GM19372 (cell line): Measurements from ENCODE around the gene DDX59.
"Not testable (repeated sequence)": the region's sequence is repeated elsewhere in the genome, so short reads cannot be mapped to it uniquely, and the experiment has no call there.

Source experiments
- ATAC-seq: cut with Tn5 transposase; IDR thresholded peaks from one replicate; pipeline ENCODE4 v1.9.1; 2021; ENCODE audit warnings: mild to moderate bottlenecking, low read depth, moderate library complexity; ENCODE audit not compliant: unreplicated experiment

DDX59 gene

GRCh38 chr1:200631375-200631774 lies 38.3 kb downstream of the DDX59 start:
- ATAC-seq = no peak

DNA sequence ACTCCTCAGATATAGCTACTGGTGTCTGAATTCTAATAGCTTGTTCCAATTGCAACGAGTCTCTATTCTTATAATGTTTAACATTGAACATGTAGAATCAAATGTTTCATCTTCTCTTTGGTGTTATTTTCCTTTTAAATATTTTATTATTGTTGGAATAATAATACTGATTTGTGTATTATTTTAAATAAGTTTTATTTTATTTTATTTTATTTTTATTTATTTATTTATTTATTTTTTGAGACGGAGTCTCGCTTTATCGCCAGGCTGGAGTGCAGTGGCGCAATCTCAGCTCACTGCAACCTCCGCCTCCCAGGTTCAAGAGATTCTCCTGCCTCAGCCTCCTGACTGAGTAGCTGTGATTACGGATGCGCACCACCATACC lies 39.2 kb downstream of the DDX59 start:
- not testable (repeated sequence) for ATAC-seq

GRCh38 chr1:200629876-200630514 lies 39.7 kb downstream of the DDX59 start:
- no peak for ATAC-seq

- peak; percentile 63 for ATAC-seq
Measured at GRCh38 chr1:200628223-200628881, 41.4 kb downstream of the DDX59 start.

DNA sequence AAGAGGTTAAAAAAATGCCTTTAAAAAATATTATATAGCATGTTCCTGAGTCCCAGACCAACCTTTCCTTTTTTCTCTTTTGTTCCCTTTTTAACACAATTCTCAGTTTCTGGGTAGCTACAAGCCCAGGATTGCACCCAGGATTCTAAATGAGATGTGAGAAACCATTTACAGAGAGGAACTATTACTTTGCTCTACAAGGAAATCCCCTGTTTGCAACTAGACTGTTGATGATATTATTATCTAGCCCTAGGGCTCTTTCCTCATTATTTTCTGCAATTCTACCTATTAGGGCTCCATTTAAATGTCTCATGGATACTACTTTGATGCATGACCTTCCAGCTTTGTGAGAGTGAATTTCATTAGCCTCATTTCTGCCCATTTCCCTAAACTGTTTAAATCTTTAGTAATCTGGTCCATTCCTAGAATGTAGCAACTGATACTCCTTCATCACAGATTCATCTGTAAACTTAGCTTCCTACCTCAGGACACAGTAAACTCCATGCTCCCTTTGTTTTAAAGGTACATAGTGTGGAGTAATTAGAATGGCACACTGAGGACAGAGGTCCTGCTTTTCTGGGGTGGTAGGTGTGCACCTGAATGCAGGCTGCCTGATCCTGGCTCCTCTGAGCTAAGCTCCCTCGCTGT lies 42.0 kb downstream of the DDX59 start:
- no peak for ATAC-seq

DNA sequence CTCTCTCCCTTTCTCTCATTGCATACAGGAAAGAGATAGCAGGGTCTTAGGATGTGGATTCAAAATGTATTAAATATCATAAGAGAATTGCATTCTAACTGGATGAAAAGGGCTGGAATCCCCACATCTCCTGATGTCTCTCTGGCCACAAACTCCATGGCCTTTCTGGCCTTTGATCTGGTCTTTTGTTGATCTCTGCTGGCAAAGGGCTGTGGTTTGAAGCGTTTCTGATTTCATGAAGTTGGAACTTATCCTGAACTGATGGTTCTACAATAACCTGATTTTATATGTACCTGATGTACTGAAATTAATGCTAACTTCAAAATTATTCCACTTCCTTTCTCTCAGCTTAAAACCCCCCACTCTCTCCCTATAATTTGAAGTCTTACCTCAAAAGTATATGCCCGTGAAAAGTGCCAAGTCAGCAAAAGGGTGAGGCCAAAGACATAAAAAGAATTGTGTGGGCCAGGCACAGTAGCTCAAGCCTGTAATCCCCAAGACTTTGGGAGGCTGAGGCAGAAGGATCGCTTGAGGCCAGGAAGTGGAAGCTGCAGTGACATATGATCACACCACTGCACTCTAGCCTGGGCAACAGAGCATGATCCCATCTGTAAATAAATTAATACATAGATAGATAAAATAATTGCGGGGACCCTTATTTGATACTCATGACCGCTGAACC lies 42.7 kb downstream of the DDX59 start:
- ATAC-seq = no peak

DNA sequence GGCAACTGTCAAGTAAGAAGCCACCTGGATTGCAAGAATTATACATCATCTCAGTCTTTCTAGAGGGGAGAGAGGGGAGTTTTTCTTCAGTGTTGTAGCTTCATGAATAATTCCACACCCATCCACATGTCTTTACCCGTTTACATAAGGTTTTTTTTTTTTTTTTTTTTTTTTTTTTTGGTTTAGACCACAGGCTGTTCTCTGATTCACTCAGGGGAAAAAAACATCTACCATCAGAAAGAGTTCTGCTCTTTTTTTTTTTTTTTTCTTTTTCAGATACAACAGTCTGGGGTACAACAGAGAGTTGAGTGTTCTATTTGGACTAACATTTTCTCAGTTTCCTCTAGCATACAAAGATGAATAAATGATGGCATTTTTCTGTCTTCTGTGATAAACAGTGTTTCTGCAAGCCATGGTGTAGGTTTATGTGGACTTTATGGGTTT lies 44.3 kb downstream of the DDX59 start:
- ATAC-seq = no peak

DNA sequence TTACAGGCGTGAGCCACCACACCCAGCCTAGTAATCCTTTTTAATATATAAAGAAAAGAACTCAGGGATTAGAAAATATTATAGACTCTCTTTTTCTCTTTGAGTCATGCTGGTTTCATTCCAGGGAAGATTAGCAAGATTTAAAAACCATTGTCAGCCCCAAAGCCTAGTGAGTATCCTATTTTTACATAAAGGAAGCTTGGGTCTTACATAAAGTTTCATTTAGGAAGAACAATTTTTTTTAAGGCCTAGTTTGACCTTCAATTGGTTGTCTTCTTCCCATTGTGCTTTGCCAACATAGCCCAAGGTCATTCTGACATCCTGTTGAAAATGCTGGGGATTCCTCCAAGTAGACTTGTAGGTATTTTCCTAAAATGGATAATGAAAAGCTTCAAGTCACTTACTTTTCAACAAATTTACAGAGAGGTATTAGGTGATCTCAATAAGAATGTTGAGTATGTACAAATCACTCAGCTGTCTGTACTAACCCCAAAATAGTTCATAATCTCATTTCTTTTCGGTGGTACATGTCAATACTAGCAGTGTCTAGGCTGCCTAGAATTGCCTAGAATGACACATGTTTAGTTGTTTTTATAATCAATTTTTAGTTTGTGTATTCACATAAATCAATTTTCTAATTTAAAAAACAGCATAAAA lies 44.9 kb downstream of the DDX59 start:
- ATAC-seq = no peak

DNA sequence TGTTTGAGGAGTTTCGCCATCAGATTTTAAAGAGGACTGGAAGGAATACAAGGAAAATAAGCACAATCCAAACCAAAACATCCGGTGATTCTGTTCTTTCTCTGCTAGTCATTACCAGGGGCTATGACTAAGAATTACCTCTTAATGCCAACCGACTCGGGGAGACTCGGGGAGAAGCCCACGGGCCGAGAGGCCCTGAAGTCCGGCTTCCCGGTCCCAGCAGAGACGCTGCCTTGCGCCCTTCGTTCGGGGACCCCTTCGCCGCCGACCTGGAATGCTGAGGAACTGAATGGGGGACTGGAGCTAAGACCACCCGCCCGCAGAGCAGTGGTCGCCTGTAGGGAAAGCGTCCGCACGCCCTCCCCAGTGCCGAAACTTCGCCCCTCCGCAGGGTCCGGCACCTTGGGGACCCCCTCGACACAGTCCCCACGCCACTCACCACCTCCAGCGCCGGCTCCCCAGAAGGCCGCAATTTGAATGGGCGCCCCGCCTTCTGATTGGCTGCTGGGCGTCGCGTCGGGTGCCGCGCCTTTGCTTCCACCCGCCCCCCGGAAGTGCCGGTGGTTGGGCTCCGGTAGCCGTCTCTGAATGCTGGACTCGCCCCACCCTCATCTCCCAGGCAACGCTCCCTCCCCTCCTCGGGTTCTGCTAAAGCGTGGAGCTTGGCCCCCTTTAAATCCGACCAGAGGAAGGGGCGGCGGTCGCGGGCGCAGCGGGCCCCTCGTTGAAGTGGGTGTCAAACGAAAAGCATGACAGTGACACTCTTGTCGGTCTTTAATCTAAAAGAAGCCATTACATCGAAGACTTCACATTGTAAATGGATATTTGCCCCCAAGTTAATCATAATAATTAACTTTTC lies 49.2 kb downstream of the DDX59 start, which contains the start of gene KIF14:
KIF14 (minus strand) TSS at position 479 of the 859 bp plus-strand sequence. CDS start 2,028 bp downstream, outside the sequence.
- peak; percentile 95 for ATAC-seq

- no peak for ATAC-seq
Measured at GRCh38 chr1:200619894-200620272, 49.8 kb downstream of the DDX59 start.

GRCh38 chr1:200610846-200611245 lies 58.9 kb downstream of the DDX59 start:
- no peak for ATAC-seq

DNA sequence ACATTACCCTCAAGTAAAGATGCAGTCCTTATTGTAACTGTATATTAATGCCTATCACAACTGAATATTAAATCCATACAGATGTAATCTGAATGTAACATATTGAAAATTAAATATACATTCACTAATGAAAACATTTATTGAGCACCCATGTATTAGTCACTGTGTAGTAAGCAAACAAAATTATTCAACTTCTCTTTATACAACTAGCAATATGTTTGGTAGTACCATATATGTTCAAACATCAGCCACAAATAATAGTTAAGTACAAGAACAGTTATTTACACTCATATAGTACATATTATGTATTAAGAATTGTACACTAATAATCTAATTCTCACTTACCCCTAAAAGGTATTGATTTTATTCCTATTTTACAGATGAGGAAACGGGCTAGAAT lies 67.1 kb downstream of the DDX59 start:
- no peak for ATAC-seq
